ENCODE data around the gene UNC13B. TPM values are rescaled to one million over a fixed set of nuclear protein-coding genes. Genes with fewer than 3 reads are reported as not detected.

Gene UNC13B
- total and polyA plus RNA-seq, 2 of the 13 experiments (the other 11 are each of a cell fraction or from before 2014, with no cell fraction given) = 14.0 to 18.3 TPM

DNA sequence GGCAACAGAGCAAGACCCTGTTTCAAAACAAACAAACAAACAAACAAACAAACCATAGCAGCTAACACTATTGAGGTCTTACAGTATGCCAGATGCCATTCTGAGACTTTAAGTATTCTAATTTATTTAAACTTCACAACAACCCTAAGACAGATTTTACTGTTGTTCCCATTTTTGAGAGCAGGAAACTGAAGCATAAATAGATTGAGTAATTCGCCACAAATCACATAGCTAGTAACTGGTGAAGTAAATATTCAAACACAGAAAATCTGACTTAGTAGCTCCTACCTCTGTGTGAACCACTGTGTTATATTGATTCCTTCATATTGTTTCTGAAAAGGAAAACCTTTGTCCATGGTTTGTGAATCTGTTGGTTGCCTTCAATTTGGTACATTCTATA lies 98.4 kb downstream of the UNC13B start (continued):
- TF ChIP-seq, protein P1, sequence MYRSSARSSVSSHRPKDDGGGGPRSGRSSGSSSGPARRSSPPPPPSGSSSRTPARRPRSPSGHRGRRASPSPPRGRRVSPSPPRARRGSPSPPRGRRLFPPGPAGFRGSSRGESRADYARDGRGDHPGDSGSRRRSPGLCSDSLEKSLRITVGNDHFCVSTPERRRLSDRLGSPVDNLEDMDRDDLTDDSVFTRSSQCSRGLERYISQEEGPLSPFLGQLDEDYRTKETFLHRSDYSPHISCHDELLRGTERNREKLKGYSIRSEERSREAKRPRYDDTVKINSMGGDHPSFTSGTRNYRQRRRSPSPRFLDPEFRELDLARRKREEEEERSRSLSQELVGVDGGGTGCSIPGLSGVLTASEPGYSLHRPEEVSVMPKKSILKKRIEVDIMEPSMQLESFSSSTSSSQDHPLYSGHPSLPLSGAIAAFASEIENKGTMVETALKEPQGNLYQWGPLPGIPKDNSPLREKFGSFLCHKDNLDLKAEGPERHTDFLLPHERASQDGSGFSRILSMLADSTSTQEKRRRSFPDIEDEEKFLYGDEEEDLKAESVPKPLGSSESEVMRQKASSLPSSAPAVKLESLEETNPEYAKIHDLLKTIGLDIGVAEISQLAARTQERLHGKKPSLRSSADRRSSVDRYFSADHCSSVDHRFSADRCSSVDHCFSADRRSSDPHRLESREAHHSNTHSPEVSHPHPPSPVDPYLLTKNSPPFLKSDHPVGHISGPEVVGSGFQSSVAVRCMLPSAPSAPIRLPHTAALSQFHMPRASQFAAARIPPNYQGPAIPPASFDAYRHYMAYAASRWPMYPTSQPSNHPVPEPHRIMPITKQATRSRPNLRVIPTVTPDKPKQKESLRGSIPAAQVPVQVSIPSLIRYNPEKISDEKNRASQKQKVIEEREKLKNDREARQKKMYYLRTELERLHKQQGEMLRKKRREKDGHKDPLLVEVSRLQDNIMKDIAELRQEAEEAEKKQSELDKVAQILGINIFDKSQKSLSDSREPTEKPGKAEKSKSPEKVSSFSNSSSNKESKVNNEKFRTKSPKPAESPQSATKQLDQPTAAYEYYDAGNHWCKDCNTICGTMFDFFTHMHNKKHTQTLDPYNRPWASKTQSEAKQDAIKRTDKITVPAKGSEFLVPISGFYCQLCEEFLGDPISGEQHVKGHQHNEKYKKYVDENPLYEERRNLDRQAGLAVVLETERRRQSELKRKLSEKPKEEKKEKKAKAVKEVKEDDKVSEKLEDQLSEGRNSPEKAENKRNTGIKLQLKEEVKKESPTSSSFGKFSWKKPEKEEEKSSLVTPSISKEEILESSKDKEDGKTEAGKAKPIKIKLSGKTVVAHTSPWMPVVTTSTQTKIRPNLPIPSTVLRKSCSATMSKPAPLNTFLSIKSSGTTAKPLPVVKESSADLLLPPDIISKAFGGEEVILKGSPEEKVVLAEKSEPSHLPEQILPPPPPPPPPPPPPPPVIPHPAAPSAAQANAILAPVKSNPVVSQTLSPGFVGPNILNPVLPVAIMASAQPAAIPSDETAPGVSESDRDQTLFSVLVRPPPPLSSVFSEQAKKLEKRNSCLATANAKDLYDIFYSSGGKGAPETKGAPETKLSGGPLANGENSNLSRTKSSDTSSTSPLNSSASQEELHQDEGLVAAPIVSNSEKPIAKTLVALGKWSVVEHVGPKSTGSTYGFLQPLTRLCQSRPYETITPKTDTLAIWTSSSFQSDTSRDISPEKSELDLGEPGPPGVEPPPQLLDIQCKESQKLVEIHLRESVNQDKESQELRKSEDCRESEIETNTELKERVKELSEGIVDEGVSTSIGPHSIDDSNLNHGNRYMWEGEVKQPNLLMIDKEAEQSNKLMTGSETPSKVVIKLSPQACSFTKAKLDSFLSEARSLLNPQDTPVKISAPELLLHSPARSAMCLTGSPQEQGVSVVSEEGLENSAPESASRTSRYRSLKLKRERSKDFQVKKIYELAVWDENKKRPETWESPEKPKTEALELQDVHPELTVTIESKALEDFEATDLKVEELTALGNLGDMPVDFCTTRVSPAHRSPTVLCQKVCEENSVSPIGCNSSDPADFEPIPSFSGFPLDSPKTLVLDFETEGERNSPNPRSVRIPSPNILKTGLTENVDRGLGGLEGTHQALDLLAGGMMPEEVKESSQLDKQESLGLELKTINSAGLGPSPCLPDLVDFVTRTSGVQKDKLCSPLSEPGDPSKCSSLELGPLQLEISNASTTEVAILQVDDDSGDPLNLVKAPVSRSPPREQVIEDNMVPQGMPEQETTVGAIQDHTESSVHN (CRISPR knock-in tag; IDR thresholded peaks at IDR 0.05) = no peak
- TF ChIP-seq DNMT3B (CRISPR knock-in tag; conservative IDR thresholded peaks at IDR 0.05) = no peak

DNA sequence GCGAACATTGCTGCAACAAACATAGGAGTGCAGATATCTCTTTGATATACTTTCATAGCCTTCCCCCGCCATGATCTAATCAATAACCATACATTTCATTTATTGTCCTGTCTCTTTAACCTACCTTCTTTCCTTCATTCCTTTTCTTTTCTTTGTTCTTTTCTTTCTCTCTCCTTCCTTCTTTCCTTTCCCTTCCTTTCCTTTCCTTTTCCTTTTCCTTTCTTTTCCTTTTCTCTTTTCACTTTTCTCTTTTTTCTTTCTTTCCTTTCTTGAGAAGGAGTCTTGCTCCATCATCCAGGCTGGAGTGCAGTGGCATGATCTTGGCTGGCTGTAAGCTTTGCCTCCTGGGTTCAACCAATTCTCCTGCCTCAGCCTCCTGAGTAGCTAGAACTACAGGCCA lies 100.3 kb downstream of the UNC13B start:
- DNase-seq (ENCODE audit: low spot score) = no peak
- Histone ChIP-seq H3K4me3 (replicated peaks in 1 of 3; ENCODE audit: insufficient read depth in 1 of 3, low read depth in 2 of 3, low read length in 3 of 3) (no peak overlapping the region), H3K9ac (ENCODE audit: insufficient read depth, low read depth, low read length) (no peak overlapping the region), H4K20me1 (ENCODE audit: insufficient read depth, low read length) (no peaks in the 10 kb centered on the region), H3K79me2 (ENCODE audit: insufficient read depth, low read length) (no peaks in the 10 kb centered on the region), H3K27ac (ENCODE audit: extremely low read length, insufficient read depth, low read length) (no peak overlapping the region), H3K27me3 (ENCODE audit: control insufficient read depth in 1 of 2, insufficient read depth in 2 of 2, low read length in 2 of 2) (no peaks in the 10 kb centered on the region), H3K4me2 (ENCODE audit: low read depth, low read length) (no peak overlapping the region), H3K4me1 (ENCODE audit: insufficient read depth, low read length) (peaks cover 18% of the 10 kb centered on the region), H3K36me3 (replicated peaks in 1 of 2; ENCODE audit: control insufficient read depth in 1 of 2, insufficient read depth in 2 of 2, low read length in 2 of 2) (0 out of 5 replicates have a peak, but pooled peaks cover 0 to 2% of the 10 kb centered on the region in 2 experiments), H3K9me3 (ENCODE audit: low read length) (no peaks in the 10 kb centered on the region), H2AFZ (ENCODE audit: low read length) (no peak overlapping the region)
- CTCF ChIA-PET (ENCODE audit: low intra/inter-chr PET ratio, low total read pairs) = no interaction called here
- in situ Hi-C loops (cut with HindIII; ENCODE audit: extremely low pct_ligation_motif_present, low pct_unique_long_range_greater_than_20kb) (no loop called here), intact Hi-C loops (cut with micrococcal nuclease; ENCODE audit: unreplicated experiment) (no loop called here)
- FAIRE-seq = no peak
- 99% methylated on average over 2 of the region's 2 CpGs for WGBS (ENCODE audit: low lambda C conversion rate)
- POLR2A ChIA-PET = no interaction called here
- no TSS peak for BruUV-seq (replicated peaks)
- no peak for ATAC-seq
- TF ChIP-seq ZNF468 (CRISPR knock-in tag; IDR thresholded peaks at IDR 0.05) = no peak
- no peak for TF ChIP-seq KLF16 (CRISPR knock-in tag; IDR thresholded peaks at IDR 0.05)
- TF ChIP-seq, protein P2, sequence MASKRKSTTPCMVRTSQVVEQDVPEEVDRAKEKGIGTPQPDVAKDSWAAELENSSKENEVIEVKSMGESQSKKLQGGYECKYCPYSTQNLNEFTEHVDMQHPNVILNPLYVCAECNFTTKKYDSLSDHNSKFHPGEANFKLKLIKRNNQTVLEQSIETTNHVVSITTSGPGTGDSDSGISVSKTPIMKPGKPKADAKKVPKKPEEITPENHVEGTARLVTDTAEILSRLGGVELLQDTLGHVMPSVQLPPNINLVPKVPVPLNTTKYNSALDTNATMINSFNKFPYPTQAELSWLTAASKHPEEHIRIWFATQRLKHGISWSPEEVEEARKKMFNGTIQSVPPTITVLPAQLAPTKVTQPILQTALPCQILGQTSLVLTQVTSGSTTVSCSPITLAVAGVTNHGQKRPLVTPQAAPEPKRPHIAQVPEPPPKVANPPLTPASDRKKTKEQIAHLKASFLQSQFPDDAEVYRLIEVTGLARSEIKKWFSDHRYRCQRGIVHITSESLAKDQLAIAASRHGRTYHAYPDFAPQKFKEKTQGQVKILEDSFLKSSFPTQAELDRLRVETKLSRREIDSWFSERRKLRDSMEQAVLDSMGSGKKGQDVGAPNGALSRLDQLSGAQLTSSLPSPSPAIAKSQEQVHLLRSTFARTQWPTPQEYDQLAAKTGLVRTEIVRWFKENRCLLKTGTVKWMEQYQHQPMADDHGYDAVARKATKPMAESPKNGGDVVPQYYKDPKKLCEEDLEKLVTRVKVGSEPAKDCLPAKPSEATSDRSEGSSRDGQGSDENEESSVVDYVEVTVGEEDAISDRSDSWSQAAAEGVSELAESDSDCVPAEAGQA (IDR thresholded peaks at IDR 0.05; ENCODE audit: low read depth) = no peak
- TF ChIP-seq, protein P2 (CRISPR knock-in tag; IDR thresholded peaks at IDR 0.05; ENCODE audit: borderline replicate concordance) = no peak
- TF ChIP-seq ZNF629 (CRISPR knock-in tag; conservative IDR thresholded peaks at IDR 0.05) = no peak
- TF ChIP-seq ZNF543 (CRISPR knock-in tag; IDR thresholded peaks at IDR 0.05) = no peak
- TF ChIP-seq, protein P3, sequence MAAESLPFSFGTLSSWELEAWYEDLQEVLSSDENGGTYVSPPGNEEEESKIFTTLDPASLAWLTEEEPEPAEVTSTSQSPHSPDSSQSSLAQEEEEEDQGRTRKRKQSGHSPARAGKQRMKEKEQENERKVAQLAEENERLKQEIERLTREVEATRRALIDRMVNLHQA (CRISPR knock-in tag; IDR thresholded peaks at IDR 0.05) = no peak
